Spleen (tissue), 7 donors: ENCODE data around the gene RHOXF2B.

Experiments
- CTCF ChIP-seq, 11 experiments: fragments of 200-600 bp in 7 of 11; fragments of 450-650 bp in 4 of 11; sonication (generic) in 4 of 11; IDR thresholded peaks in 8 of 11; conservative IDR thresholded peaks in 3 of 11; 1 replicate in 7 of 11; 2 replicates in 4 of 11; pipeline versions ENCODE4 v1.4.0 to v1.8.0; 2016 to 2021; ENCODE audit warnings: antibody characterized with exemption in 11 of 11, inconsistent platforms in 4 of 11, mild to moderate bottlenecking in 1 of 11
- POLR2A ChIP-seq, 3 donors: fragments of 450-650 bp; IDR thresholded peaks; one replicate each; pipeline ENCODE4 v1.5.1; 2017; ENCODE audit warnings: antibody characterized with exemption in 3 of 3, mild to moderate bottlenecking in 1 of 3
- POLR2AphosphoS5 ChIP-seq, 3 donors: sonication (generic); formaldehyde crosslinking; IDR thresholded peaks; one replicate each; pipeline ENCODE4 v1.5.1; 2017; ENCODE audit warnings: antibody characterized with exemption in 3 of 3
- donor health status: DM: no; HTN: no; CAD: no; lungs with moderate emphysema.
- donor health status: DM: no; HTN: no; CAD: no.
- donor health status: DM: no; HTN: no; CAD: no.

- TF ChIP-seq CTCF (IDR thresholded peaks at IDR 0.05 in 8 of 11, conservative IDR thresholded peaks at IDR 0.05 in 3 of 11) (no peak), POLR2A (IDR thresholded peaks at IDR 0.05) (no peak), POLR2AphosphoS5 (IDR thresholded peaks at IDR 0.05) (no peak)
Measured at GRCh38 chrX:120090208-120090607, 12.7 kb upstream of the RHOXF2B start.
